Breast epithelium (tissue), 3 donors: ENCODE data around the gene CNPY4.

Source experiments
- POLR2A ChIP-seq: fragments of 450-650 bp; IDR thresholded peaks from one replicate; pipeline ENCODE4 v1.6.1; 2016; ENCODE audit warnings: antibody characterized with exemption, mild to moderate bottlenecking, moderate library complexity
- POLR2AphosphoS5 ChIP-seq, 3 donors: sonication (generic); formaldehyde crosslinking; IDR thresholded peaks; one replicate each; pipeline ENCODE4 v1.6.1; 2017; ENCODE audit warnings: antibody characterized with exemption in 3 of 3
- TF ChIP-seq, protein P1 (sequence below), 3 donors: fragments of 450-650 bp; IDR thresholded peaks; one replicate each; pipeline ENCODE4 v1.5.1; 2016 to 2017; ENCODE audit warnings: antibody characterized with exemption in 3 of 3, mild to moderate bottlenecking in 3 of 3, moderate library complexity in 3 of 3

DNA sequence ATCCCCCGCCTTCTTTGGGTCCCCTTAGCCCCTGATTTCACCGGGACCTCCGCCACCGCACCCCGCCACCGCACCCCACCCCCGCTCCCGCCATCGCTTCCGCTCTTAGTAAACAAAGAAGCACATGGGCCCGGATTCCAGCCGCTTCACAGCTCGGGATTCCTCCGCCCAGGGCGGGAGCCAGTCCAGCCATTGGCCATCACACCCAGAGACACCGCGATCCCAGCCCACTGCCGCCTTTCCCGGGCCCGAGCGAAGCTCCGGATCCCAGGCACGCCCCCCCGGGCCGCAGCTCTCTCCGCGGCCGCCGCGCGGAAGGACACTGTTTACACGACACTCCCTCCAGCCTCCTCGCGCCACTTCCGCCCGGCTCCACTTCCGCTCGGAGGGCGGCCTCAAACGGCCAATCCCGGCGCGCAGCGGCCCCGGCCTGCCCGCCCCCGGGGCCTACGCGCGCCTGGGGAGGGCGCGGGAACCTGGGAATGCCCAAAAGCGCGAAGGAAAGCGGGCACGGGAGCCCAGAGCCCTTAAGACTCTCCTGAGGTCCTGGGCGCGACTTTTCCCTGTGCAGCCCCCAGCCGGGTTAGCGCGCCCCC lies 18.9 kb upstream of the CNPY4 start:
- TF ChIP-seq POLR2A (no peak), POLR2AphosphoS5 (IDR thresholded peaks at IDR 0.05) (peak; percentile 90 to 96 (median 93))
- TF ChIP-seq, protein P1, sequence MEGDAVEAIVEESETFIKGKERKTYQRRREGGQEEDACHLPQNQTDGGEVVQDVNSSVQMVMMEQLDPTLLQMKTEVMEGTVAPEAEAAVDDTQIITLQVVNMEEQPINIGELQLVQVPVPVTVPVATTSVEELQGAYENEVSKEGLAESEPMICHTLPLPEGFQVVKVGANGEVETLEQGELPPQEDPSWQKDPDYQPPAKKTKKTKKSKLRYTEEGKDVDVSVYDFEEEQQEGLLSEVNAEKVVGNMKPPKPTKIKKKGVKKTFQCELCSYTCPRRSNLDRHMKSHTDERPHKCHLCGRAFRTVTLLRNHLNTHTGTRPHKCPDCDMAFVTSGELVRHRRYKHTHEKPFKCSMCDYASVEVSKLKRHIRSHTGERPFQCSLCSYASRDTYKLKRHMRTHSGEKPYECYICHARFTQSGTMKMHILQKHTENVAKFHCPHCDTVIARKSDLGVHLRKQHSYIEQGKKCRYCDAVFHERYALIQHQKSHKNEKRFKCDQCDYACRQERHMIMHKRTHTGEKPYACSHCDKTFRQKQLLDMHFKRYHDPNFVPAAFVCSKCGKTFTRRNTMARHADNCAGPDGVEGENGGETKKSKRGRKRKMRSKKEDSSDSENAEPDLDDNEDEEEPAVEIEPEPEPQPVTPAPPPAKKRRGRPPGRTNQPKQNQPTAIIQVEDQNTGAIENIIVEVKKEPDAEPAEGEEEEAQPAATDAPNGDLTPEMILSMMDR (IDR thresholded peaks at IDR 0.05), result no peak
